HG03095 (cell line): ENCODE data around the gene IFNA16.
A peak's percentile ranks its signal among the peaks of the same experiment; 100 is the strongest.
"Not testable (repeated sequence)": the region's sequence is repeated elsewhere in the genome, so short reads cannot be mapped to it uniquely, and the experiment has no call there.

ENCODE experiments used
- ATAC-seq: cut with Tn5 transposase; IDR thresholded peaks from one replicate; pipeline ENCODE4 v1.9.1; 2021; ENCODE audit warnings: moderate library complexity; ENCODE audit not compliant: unreplicated experiment

Gene IFNA16

GRCh38 chr9:21202105-21202504 lies 15.0 kb downstream of the IFNA16 start, which contains the start of gene IFNA7:
Gene IFNA7, minus strand, starts transcription at chr9:21202205. Its CDS starts 40 bp downstream, at chr9:21202165.
- ATAC-seq: not testable (repeated sequence)

- peak; percentile 90 for ATAC-seq
Observed at GRCh38 chr9:21194867-21195776, 22.0 kb downstream of the IFNA16 start.

- not testable (repeated sequence) for ATAC-seq
Observed at GRCh38 chr9:21187487-21187886, 29.6 kb downstream of the IFNA16 start, which contains the start of gene IFNA4. Gene IFNA4, minus strand, starts transcription at chr9:21187587. Its CDS starts 56 bp downstream, at chr9:21187531.

DNA sequence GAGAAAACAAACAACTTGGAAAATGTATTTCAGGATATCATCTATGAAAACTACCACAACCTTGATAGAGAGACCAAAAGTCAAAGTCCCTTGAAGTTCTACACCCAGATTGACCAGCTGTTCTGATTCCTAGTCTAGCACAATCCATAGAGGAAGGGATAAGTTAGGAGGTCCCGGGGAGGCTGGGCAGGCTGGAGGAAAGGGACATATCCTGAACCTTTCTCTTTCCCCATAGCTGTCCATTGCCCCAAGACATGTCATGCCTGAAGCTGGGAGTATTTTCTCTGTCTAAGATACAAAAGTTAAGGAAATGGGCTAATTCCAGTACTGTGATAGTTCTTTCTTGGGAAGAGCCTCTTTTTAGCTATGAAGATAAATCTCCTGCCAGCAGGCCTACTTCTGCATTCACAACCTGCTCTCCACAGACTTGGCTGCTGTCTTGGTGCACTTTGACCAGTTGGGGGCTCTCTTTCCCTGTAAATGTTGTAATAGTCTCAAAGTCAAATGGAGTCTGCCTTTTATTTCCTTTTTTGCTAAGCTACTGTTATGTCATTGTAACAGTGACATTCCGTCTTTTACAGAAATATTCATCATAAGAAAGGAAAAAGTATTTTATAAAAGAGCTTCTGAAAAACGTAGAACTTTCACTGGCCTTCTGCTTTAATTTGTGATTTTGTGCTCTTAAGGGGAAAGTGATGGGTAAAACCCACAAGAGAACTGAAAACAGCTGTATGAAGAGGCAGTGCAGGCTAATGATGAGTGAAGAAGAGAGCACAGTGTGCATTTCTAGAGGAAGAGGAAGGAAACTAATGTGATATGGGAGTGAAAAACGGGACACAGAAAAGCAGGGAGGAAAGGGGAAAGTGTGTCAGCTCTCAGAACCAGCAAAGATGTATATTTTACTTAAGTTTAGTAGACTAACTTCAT lies 34.0 kb downstream of the IFNA16 start:
- ATAC-seq: peak; percentile 87

DNA sequence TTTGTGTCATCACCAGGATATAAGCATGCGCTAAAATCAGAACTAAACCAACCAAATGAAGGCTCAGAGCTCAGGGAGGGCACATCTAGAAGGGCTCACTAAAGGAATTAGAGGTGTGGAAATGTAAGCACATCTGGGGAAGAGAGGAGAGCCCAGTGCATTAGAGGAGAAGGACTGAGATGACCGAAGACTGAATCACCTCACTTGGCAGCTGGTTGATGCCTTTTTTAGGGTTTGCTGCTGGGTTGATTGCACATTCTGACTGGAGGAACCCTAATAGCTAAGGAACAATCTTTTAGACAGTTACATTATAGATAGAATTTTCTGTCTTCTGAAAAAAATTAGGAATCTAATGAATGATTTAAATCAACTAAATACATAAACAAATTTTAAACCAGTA lies 42.4 kb downstream of the IFNA16 start:
- ATAC-seq: no peak

DNA sequence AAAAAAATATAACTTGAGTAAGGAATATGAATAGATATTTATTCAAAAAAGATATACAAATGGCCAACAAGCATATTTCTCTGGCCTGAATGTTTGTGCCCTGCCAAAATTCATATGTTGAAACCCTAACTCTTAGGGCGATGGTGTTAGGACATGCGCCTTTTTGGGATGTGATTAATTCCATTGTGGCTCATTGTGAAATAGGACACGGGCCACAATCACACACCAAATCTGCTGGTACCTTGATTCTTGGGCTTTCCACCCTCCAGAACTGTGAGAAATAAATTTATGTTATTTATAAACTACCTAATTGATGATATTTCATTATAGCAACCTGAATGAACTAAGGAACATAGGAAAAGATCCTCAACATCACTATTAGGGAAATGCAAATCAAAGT lies 45.0 kb downstream of the IFNA16 start:
- no peak for ATAC-seq

GRCh38 chr9:21171351-21171750 lies 45.8 kb downstream of the IFNA16 start:
- no peak for ATAC-seq

- not testable (repeated sequence) for ATAC-seq
Observed at GRCh38 chr9:21166560-21166959, 50.6 kb downstream of the IFNA16 start, which contains the start of gene IFNA21. Gene IFNA21, minus strand, starts transcription at chr9:21166660. Its CDS starts 48 bp downstream, at chr9:21166612.
